K562 (cell line): ENCODE measurements around the gene EPN3. TPM values are rescaled to one million over a fixed set of nuclear protein-coding genes. Genes with fewer than 3 reads are reported as not detected.
A peak's percentile ranks its signal among the peaks of the same experiment; 100 is the strongest.

Experiments
- ATAC-seq: fragments of 200-7000 bp; cut with Tn5 transposase; 3 replicates; pipeline ENCODE4 v1.9.1; 2020; ENCODE audit warnings: moderate library complexity
- BruUV-seq: library from RNA; stranded (reverse); fragments of 400-500 nt; replicated peaks from 2 replicates; lab custom pipeline; 2021; lab: Mats Ljungman, UMichigan
- CTCF ChIA-PET: fragments of 300-600 bp; formaldehyde crosslinking; extraction: SDS; loops from one replicate; lab custom pipeline; 2021; ENCODE audit warnings: low intra/inter-chr PET ratio; lab: Yijun Ruan, JAX
- POLR2A ChIA-PET: fragments of 300-600, 350-650 bp; sonication (Branson Sonifier 250); formaldehyde crosslinking; extraction: SDS; loops from one replicate; lab custom pipeline; 2021; ENCODE audit warnings: antibody characterized with exemption, inconsistent platforms; lab: Yijun Ruan, JAX
- DNase-seq, 4 experiments: peaks; one replicate each; pipeline versions ENCODE4 v3.0.0 to v3.0.0-alpha.2; 2011 to 2018; ENCODE audit warnings: low spot score in 3 of 4, mixed read lengths in 3 of 4; ENCODE audit errors: extremely low read depth in 1 of 4
- FAIRE-seq: peaks from 2 replicates; lab custom pipeline; 2011; peaks lifted over from hg19 to GRCh38; lab: Jason Lieb, UNC
- H2AFZ ChIP-seq: 2 replicates; pipeline ENCODE4 v1.6.0; 2011; ENCODE audit warnings: low read depth, low read length, control low read depth, inconsistent platforms
- H3K27ac ChIP-seq: fragments of 200-600 bp; 3 replicates; pipeline ENCODE4 v1.8.0; 2011; ENCODE audit warnings: low read depth, mild to moderate bottlenecking, control low read depth, inconsistent platforms, low read length, moderate library complexity, mixed read lengths; ENCODE audit errors: extremely low read depth
- H3K27me3 ChIP-seq, 2 experiments: fragments of 300-600 bp in 1 of 2; 2 replicates in 1 of 2; 3 replicates in 1 of 2; pipeline versions ENCODE4 v1.6.0 to v1.8.0; 2011; ENCODE audit warnings: inconsistent platforms in 2 of 2, low read length in 2 of 2, mild to moderate bottlenecking in 1 of 2, mixed read lengths in 1 of 2, moderate library complexity in 1 of 2; ENCODE audit not compliant: control insufficient read depth in 2 of 2, insufficient read depth in 2 of 2
- H3K36me3 ChIP-seq: fragments of 300-600 bp; 3 replicates; pipeline ENCODE4 v1.8.0; 2011; ENCODE audit warnings: mild to moderate bottlenecking, low read length, inconsistent platforms; ENCODE audit not compliant: control insufficient read depth, insufficient read depth
- H3K4me1 ChIP-seq, 2 experiments: fragments of 200-600 bp in 1 of 2; replicated peaks in 1 of 2; 2 replicates in 1 of 2; 3 replicates in 1 of 2; pipeline versions ENCODE4 v1.5.1 to v1.8.0; 2011; ENCODE audit warnings: inconsistent platforms in 2 of 2, low read length in 2 of 2, mild to moderate bottlenecking in 1 of 2, mixed read lengths in 1 of 2, moderate library complexity in 1 of 2; ENCODE audit not compliant: control insufficient read depth in 2 of 2, insufficient read depth in 2 of 2
- H3K4me2 ChIP-seq: 2 replicates; pipeline ENCODE4 v1.6.1; 2011; ENCODE audit warnings: low read length, control low read depth, inconsistent platforms, mixed read lengths; ENCODE audit not compliant: insufficient read depth
- H3K4me3 ChIP-seq: fragments of 200-600 bp; sonication (generic), shearing (Covaris generic); 2 replicates; pipeline ENCODE4 v1.5.1; 2016; ENCODE audit warnings: control low read depth, inconsistent platforms
- H3K79me2 ChIP-seq: fragments of 200-600 bp; 3 replicates; pipeline ENCODE4 v1.8.0; 2011; ENCODE audit warnings: low read length, inconsistent platforms; ENCODE audit not compliant: control insufficient read depth, insufficient read depth
- H3K9ac ChIP-seq, 2 experiments: 2 replicates each; pipeline versions ENCODE4 v1.6.0 to v1.6.1; 2011; ENCODE audit warnings: low read depth in 2 of 2, low read length in 2 of 2, control low read depth in 1 of 2, inconsistent platforms in 1 of 2, mild to moderate bottlenecking in 1 of 2, mixed read lengths in 1 of 2; ENCODE audit not compliant: insufficient read depth in 1 of 2
- H3K9me1 ChIP-seq: one replicate; pipeline ENCODE4 v1.6.0; 2011; ENCODE audit warnings: inconsistent platforms, mild to moderate bottlenecking, low read length, moderate library complexity; ENCODE audit not compliant: control insufficient read depth, insufficient read depth
- H3K9me3 ChIP-seq: replicated peaks from 2 replicates; pipeline ENCODE4 v1.5.1; 2011; ENCODE audit warnings: low read depth, low read length, inconsistent platforms; ENCODE audit not compliant: control insufficient read depth, insufficient read depth
- H4K20me1 ChIP-seq: replicated peaks from 2 replicates; pipeline ENCODE4 v1.6.1; 2011; ENCODE audit warnings: low read length, inconsistent platforms, mixed read lengths; ENCODE audit not compliant: control insufficient read depth, insufficient read depth
- ADNP ChIP-seq: fragments of 200-800 bp; sonication (Bioruptor generic); IDR thresholded peaks from 2 replicates; pipeline ENCODE4 v1.6.1; 2016; ENCODE audit warnings: missing genetic modification characterization, missing compliant biosample characterization
- BCOR ChIP-seq: fragments of 450-650 bp; IDR thresholded peaks from 2 replicates; pipeline ENCODE4 v1.6.1; 2016
- MAFG ChIP-seq: fragments of 450-650 bp; conservative IDR thresholded peaks from 2 replicates; pipeline ENCODE4 v1.6.1; 2016; ENCODE audit warnings: missing genetic modification characterization, missing compliant biosample characterization
- MYC ChIP-seq, 2 experiments: fragments of 250-450 bp in 1 of 2; sonication (Bioruptor Pico) in 1 of 2; IDR thresholded peaks; 2 replicates each; pipeline versions ENCODE4 v1.5.1 to v1.6.1; 2012 to 2021; ENCODE audit warnings: low read depth in 2 of 2, borderline replicate concordance in 1 of 2, improper control_type of control experiment in 1 of 2, low read length in 1 of 2, mild to moderate bottlenecking in 1 of 2, moderate library complexity in 1 of 2
- NR2C1 ChIP-seq, 2 experiments: fragments of 450-650 bp; IDR thresholded peaks; 2 replicates each; pipeline ENCODE4 v1.6.1; 2017; ENCODE audit warnings: mild to moderate bottlenecking in 2 of 2, antibody characterized with exemption in 1 of 2, inconsistent platforms in 1 of 2, missing compliant biosample characterization in 1 of 2, missing genetic modification characterization in 1 of 2
- RBM25 ChIP-seq: fragments of 200-400 bp; formaldehyde crosslinking; IDR thresholded peaks from 2 replicates; pipeline ENCODE4 v1.6.1; 2018; ENCODE audit warnings: low read length, low read depth, moderate library complexity; ENCODE audit not compliant: severe bottlenecking
- WGBS: fragments of 100-300 bp; shearing (Covaris generic); methylation state at CpG from one replicate; pipeline ENCODE4 v1.1.6; 2016; ENCODE audit warnings: low coverage, mixed read lengths; ENCODE audit not compliant: insufficient coverage; ENCODE audit errors: missing lambda C conversion rate; 5-methylcytosine and 5-hydroxymethylcytosine counted together
- in situ Hi-C: fragments of 300-500 bp; cut with MboI; formaldehyde crosslinking; loops from 4 replicates; pipeline ENCODE4 v1.15.0; 2018; ENCODE audit warnings: inconsistent platforms, mixed read lengths
- intact Hi-C: fragments of 100-400 bp; cut with micrococcal nuclease; formaldehyde crosslinking; loops from 2 replicates; pipeline ENCODE4 v1.14.2; 2022
- polyA plus RNA-seq, 8 experiments: library from polyadenylated mRNA; depleted of rRNA in 4 of 8; stranded (reverse) in 5 of 8; unstranded in 3 of 8; fragments of >200 nt; fragmentation: Nextera tagmentation in 2 of 8; fragmentation: Illumina TruSeq in 1 of 8; extraction: Ambion mirVana in 2 of 8; extraction: Trizol in 1 of 8; gene quantifications; 2 replicates each; pipeline versions ENCODE4 v1.2.1 to v1.2.3, GENCODE V29; 2011 to 2014; ENCODE audit warnings: inconsistent platforms in 1 of 8, missing spikeins in 1 of 8
- total RNA-seq, 7 experiments: library from RNA; depleted of rRNA in 6 of 7; stranded (reverse); fragments of >200 nt in 6 of 7; fragmentation: Illumina TruSeq in 2 of 7; extraction: Trizol in 2 of 7; gene quantifications; 2 replicates each; pipeline versions ENCODE4 v1.2.1 to v1.2.3, GENCODE V29; 2011 to 2021; ENCODE audit warnings: low replicate concordance in 1 of 7

EPN3 gene
- total and polyA plus RNA-seq, 9 of the 15 experiments (the other 6 are each of a cell fraction or from before 2014, with no cell fraction given), result 0.16 TPM; not detected in 8

GRCh38 chr17:50498021-50498874, 34.3 kb upstream of the EPN3 start:
- no peaks in the 10 kb centered on the region for H3K9me3 ChIP-seq
- CTCF ChIA-PET, result interaction anchor here (0.6 kb wide), 1 partner anchor 324 kb away, joined by 3 read pairs; no protein-coding TSS in a partner anchor
- H3K27me3 ChIP-seq, result peaks cover 8 to 10% of the 10 kb centered on the region in 2 experiments; a peak in 3 of 5 replicates
- no peak for ATAC-seq
- no peak overlapping the region for H3K4me3 ChIP-seq
- no peak overlapping the region for H3K9ac ChIP-seq
- H3K4me1 ChIP-seq, result no peaks in the 10 kb centered on the region; a peak in 2 of 5 replicates
- no peaks in the 10 kb centered on the region for H3K79me2 ChIP-seq
- WGBS, result 22% methylated on average over 7 of the region's 7 CpGs
- H3K9me1 ChIP-seq, result no peaks in the 10 kb centered on the region
- intact Hi-C loops, result no loop called here
- BruUV-seq, result no TSS peak
- TF ChIP-seq MYC (IDR thresholded peaks at IDR 0.05; ENCODE audit: low read depth, low read length) (no peak), MYC (CRISPR knock-in tag; IDR thresholded peaks at IDR 0.05; ENCODE audit: borderline replicate concordance, low read depth) (no peak), MAFG (tag) (no peak), RBM25 (peak; percentile 71), BCOR (peak; percentile 23; the same call in 1 of the 2 replicates), NR2C1 (IDR thresholded peaks at IDR 0.05) (no peak), NR2C1 (tag; IDR thresholded peaks at IDR 0.05) (peak; percentile 35; the same call in 1 of the 2 replicates), ADNP (tag) (peak; percentile 37; the same call in 1 of the 2 replicates)
- TF ChIP-seq, all 486 proteins: peak for 4
- Histone ChIP-seq H3K36me3 (no peaks in the 10 kb centered on the region), H4K20me1 (0 out of 2 replicates have a peak, but pooled peaks cover 3% of the 10 kb centered on the region), H2AFZ (no peak overlapping the region), H3K27ac (no peak overlapping the region), H3K4me2 (no peak overlapping the region)
- DNase-seq (no peak), FAIRE-seq (no peak)
- POLR2A ChIA-PET, result no interaction called here
- in situ Hi-C loops, result no loop called here
